ENCODE data around the gene TTYH3.

GRCh38 chr7:2607122-2607922 is 24.5 kb upstream of the TTYH3 start:
- TF ChIP-seq POLR2A (IDR thresholded peaks at IDR 0.05) (no peak), CTCF (IDR thresholded peaks at IDR 0.05) (no peak), EP300 (IDR thresholded peaks at IDR 0.05) (no peak)

All from suprapubic skin (tissue), 3 donors.